Measurements from ENCODE around the gene NDUFV3. TPM values are rescaled to one million over a fixed set of nuclear protein-coding genes. Genes with fewer than 3 reads are reported as not detected.
"Not testable (repeated sequence)": the region's sequence is repeated elsewhere in the genome, so short reads cannot be mapped to it uniquely, and the experiment has no call there.

Gene NDUFV3
- total and polyA plus RNA-seq, 5 donors, result 45.4 to 52.2 (median 49.9) TPM

GRCh38 chr21:42937960-42938605 is 45.0 kb downstream of the NDUFV3 start:
- no peaks in the 10 kb centered on the region for H3K4me1 ChIP-seq (ENCODE audit: control insufficient read depth, insufficient read depth, low read length)
- H3K4me3 ChIP-seq (ENCODE audit: low read length), result no peak overlapping the region
- DNase-seq, result no peak
- 79% methylated on average over 21 of the region's 21 CpGs for WGBS
- intact Hi-C loops (cut with DNase I), result no loop called here
- H3K9me3 ChIP-seq (ENCODE audit: control insufficient read depth, low read length), result no peaks in the 10 kb centered on the region
- no peaks in the 10 kb centered on the region for H3K27me3 ChIP-seq (ENCODE audit: control insufficient read depth, insufficient read depth)
- no peak for ATAC-seq
- no peak overlapping the region for H3K27ac ChIP-seq (ENCODE audit: low read length)

- H3K27me3 ChIP-seq (ENCODE audit: control insufficient read depth, insufficient read depth), result not testable (repeated sequence)
These were observed 45.5 kb downstream of the NDUFV3 start for GRCh38 chr21:42938606-42938995.

GRCh38 chr21:42939582-42940413 is 46.7 kb downstream of the NDUFV3 start:
- ATAC-seq (peak; percentile 96 to 98), DNase-seq (peak; percentile 71 to 79 (median 76))
- WGBS, result 36% methylated on average over 16 of the region's 16 CpGs
- Histone ChIP-seq H3K4me1 (ENCODE audit: control insufficient read depth, insufficient read depth, low read length) (no peaks in the 10 kb centered on the region), H3K27ac (ENCODE audit: low read length) (peak overlapping the region; percentile 44), H3K4me3 (ENCODE audit: low read length) (no peak overlapping the region), H3K27me3 (ENCODE audit: control insufficient read depth, insufficient read depth) (no peaks in the 10 kb centered on the region), H3K9me3 (ENCODE audit: control insufficient read depth, low read length) (no peaks in the 10 kb centered on the region)
- intact Hi-C loops (cut with DNase I), result loop anchor here in 1 of 4 donors (2.0 kb wide), 1 partner anchor 15 kb away; no protein-coding TSS in a partner anchor

More at GRCh38 chr21:42938606-42938995, 45.5 kb downstream of the NDUFV3 start:
- intact Hi-C loops (cut with DNase I); DNase-seq; H3K4me3 ChIP-seq (ENCODE audit: low read length); ATAC-seq; H3K27ac ChIP-seq (ENCODE audit: low read length); H3K9me3 ChIP-seq (ENCODE audit: control insufficient read depth, low read length); H3K4me1 ChIP-seq (ENCODE audit: control insufficient read depth, insufficient read depth, low read length): not testable (repeated sequence)
- WGBS, result 95% methylated on average over 6 of the region's 6 CpGs

GRCh38 chr21:42941696-42942085 is 48.6 kb downstream of the NDUFV3 start:
- H3K4me3 ChIP-seq (ENCODE audit: low read length), result no peak overlapping the region
- 95% methylated on average over 6 of the region's 6 CpGs for WGBS
- no peaks in the 10 kb centered on the region for H3K4me1 ChIP-seq (ENCODE audit: control insufficient read depth, insufficient read depth, low read length)
- intact Hi-C loops (cut with DNase I), result loop anchor here in 1 of 4 donors (2.0 kb wide), 1 partner anchor 13 kb away; no protein-coding TSS in a partner anchor
- no peak for DNase-seq
- H3K27ac ChIP-seq (ENCODE audit: low read length), result no peak overlapping the region
- no peaks in the 10 kb centered on the region for H3K27me3 ChIP-seq (ENCODE audit: control insufficient read depth, insufficient read depth)
- H3K9me3 ChIP-seq (ENCODE audit: control insufficient read depth, low read length), result no peaks in the 10 kb centered on the region
- ATAC-seq, result no peak

GRCh38 chr21:42942244-42942643 is 49.1 kb downstream of the NDUFV3 start:
- Histone ChIP-seq H3K4me1 (ENCODE audit: control insufficient read depth, insufficient read depth, low read length) (no peaks in the 10 kb centered on the region), H3K4me3 (ENCODE audit: low read length) (no peak overlapping the region), H3K27me3 (ENCODE audit: control insufficient read depth, insufficient read depth) (no peaks in the 10 kb centered on the region), H3K9me3 (ENCODE audit: control insufficient read depth, low read length) (no peaks in the 10 kb centered on the region), H3K27ac (ENCODE audit: low read length) (no peak overlapping the region)
- no peak for ATAC-seq
- 77% methylated on average over 6 of the region's 6 CpGs for WGBS
- no peak for DNase-seq
- intact Hi-C loops (cut with DNase I), result no loop called here

GRCh38 chr21:42949094-42949755 is 56.1 kb downstream of the NDUFV3 start:
- WGBS, result 91% methylated on average over 13 of the region's 13 CpGs
- H3K27ac ChIP-seq (ENCODE audit: low read length); H3K4me1 ChIP-seq (ENCODE audit: control insufficient read depth, insufficient read depth, low read length); ATAC-seq; H3K9me3 ChIP-seq (ENCODE audit: control insufficient read depth, low read length); DNase-seq; H3K27me3 ChIP-seq (ENCODE audit: control insufficient read depth, insufficient read depth); H3K4me3 ChIP-seq (ENCODE audit: low read length); intact Hi-C loops (cut with DNase I): not testable (repeated sequence)

- DNase-seq; intact Hi-C loops (cut with DNase I); H3K9me3 ChIP-seq (ENCODE audit: control insufficient read depth, low read length); H3K4me1 ChIP-seq (ENCODE audit: control insufficient read depth, insufficient read depth, low read length); ATAC-seq; H3K27me3 ChIP-seq (ENCODE audit: control insufficient read depth, insufficient read depth); H3K27ac ChIP-seq (ENCODE audit: low read length); H3K4me3 ChIP-seq (ENCODE audit: low read length): not testable (repeated sequence)
- WGBS, result 98% methylated on average over 9 of the region's 9 CpGs
These were observed 58.1 kb downstream of the NDUFV3 start for GRCh38 chr21:42951193-42951592.

- 90% methylated on average over 13 of the region's 13 CpGs for WGBS
- no peaks in the 10 kb centered on the region for H3K4me1 ChIP-seq (ENCODE audit: control insufficient read depth, insufficient read depth, low read length)
- no peak overlapping the region for H3K27ac ChIP-seq (ENCODE audit: low read length)
- no peak overlapping the region for H3K4me3 ChIP-seq (ENCODE audit: low read length)
- intact Hi-C loops (cut with DNase I), result no loop called here
- DNase-seq, result no peak
- ATAC-seq, result peak; percentile 84 to 100
- no peaks in the 10 kb centered on the region for H3K27me3 ChIP-seq (ENCODE audit: control insufficient read depth, insufficient read depth)
- H3K9me3 ChIP-seq (ENCODE audit: control insufficient read depth, low read length), result no peaks in the 10 kb centered on the region
These were observed 63.9 kb downstream of the NDUFV3 start for GRCh38 chr21:42956824-42957630.

GRCh38 chr21:42958122-42958521 is 65.0 kb downstream of the NDUFV3 start:
- H3K27ac ChIP-seq (ENCODE audit: low read length); DNase-seq; H3K9me3 ChIP-seq (ENCODE audit: control insufficient read depth, low read length); H3K4me3 ChIP-seq (ENCODE audit: low read length); H3K27me3 ChIP-seq (ENCODE audit: control insufficient read depth, insufficient read depth); ATAC-seq; H3K4me1 ChIP-seq (ENCODE audit: control insufficient read depth, insufficient read depth, low read length); intact Hi-C loops (cut with DNase I): not testable (repeated sequence)
- 81% methylated on average over 6 of the region's 6 CpGs for WGBS

- Histone ChIP-seq H3K27me3 (ENCODE audit: control insufficient read depth, insufficient read depth) (no peaks in the 10 kb centered on the region), H3K27ac (ENCODE audit: low read length) (no peak overlapping the region), H3K4me3 (ENCODE audit: low read length) (no peak overlapping the region), H3K9me3 (ENCODE audit: control insufficient read depth, low read length) (no peaks in the 10 kb centered on the region), H3K4me1 (ENCODE audit: control insufficient read depth, insufficient read depth, low read length) (no peaks in the 10 kb centered on the region)
- intact Hi-C loops (cut with DNase I), result loop anchor here in 1 of 4 donors (10.0 kb wide), 1 partner anchor 45 kb away; no protein-coding TSS in a partner anchor
- no peak for ATAC-seq
- WGBS, result 83% methylated on average over 3 of the region's 3 CpGs
- DNase-seq, result no peak
These were observed 66.6 kb downstream of the NDUFV3 start for GRCh38 chr21:42959728-42960127.

All from right cardiac atrium (tissue), 5 donors.